ENCODE results near the gene PLAC1.
A peak's percentile ranks its signal among the peaks of the same experiment; 100 is the strongest.

Gene PLAC1

DNA sequence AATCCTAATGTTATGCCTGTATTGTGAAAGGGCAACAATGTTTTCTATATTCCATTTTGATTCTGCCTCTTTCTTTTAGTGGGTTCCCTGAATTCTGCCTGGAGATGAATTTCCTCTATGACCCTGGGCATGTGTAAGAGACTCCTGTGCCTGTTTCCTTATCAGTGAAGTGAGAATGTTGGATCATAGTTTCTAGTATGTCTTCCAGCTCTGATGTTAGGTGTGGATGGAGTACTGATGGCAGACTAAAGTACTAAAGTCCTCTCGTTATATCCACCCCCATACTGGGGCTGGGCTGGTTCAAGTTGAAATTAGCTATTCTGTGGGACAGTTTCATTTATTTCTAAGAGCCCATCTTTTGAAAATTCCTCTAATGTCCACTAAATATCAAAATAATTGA is 29.6 kb downstream of the PLAC1 start:
- no peak for DNase-seq

DNA sequence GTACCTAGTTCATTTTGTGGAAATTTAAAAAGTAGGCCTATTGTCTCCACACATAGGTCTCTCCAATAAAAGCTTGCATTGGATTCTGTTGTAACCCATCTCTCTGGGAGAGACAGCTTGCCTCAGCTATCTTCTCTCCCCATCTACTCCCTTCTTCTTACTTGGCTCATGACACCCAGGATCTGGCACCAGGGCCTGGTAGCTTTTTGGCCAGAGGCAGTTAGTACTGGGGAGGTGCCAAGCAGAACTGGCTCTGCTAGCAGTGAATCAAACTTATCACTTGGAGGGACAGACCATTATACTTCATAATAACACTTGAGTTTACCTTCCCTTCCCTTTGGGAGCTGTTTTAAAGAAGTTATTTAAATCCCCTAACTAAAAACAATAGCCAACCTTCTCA is 31.8 kb downstream of the PLAC1 start:
- no peak for DNase-seq

DNA sequence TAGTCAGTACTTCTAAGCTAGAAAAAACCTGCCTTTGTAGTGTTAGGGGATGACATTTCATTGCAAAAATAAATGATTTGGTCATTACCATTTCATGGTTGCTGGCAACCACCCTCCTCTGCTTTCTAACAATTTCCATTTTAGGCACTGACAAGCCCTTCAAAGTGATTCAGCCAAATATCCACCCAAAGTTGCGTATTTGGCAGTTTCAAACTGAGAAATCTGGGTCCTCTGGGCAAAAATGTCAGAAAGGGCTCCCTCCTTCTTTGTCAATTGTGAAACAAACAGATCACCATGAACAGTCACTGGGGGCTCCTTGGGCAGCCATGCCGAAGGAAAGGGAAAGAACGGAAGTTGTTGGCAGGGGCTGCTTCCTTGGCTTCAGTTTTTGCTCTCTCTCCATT is 33.0 kb downstream of the PLAC1 start:
- no peak for DNase-seq

DNA sequence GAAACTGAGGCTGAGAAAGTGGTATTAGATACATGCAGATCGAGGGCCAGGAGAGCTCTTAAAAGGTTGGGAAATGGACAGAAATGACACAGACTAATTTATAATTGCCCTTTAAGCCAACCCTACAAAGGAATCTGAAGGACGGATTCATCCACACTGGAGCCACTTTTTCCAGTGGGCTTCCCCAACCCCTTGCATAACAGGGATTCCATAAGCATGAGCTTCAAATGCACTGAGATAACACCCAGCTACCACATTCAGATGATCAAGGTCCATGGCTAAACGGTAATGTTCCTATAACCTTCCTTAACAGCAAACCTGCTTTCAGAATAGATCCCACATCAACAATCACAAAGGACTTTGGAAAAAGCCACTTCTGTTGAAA is 34.2 kb downstream of the PLAC1 start:
- no peak for DNase-seq

DNA sequence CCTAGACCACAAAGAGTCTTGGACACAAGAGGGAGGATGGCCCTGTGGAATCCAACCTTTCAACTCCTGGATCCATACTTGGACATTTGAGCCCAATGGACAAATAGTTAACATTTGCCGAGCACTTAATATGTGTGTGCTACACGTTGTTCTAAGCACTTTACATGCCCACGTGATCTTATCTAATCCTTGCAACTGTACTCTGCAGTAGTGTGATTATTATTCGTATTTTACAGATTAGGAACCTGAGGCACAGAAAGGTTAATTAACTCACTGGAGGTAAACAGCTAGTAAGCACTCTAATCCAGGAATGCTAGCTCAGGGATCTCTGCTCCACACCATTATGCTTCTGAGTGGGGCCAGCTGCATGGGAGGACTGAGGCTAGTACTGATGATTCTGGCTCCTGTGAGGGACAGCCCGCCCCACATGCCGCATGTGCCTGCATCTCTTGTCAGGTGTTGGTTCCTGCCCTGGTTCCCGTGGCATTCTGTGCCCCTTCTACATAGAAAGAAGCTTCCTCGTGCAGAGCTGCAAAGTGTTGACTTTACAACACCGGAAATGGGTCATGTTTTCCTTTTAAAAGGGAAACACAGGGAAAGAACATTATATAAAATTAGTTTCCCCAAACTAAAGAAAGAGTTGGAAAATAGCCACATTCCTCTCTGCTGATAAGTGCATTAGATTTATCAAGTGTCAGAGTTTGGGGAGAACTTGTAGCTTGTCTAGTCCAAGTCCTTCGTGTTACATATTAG is 34.8 kb downstream of the PLAC1 start:
- no peak for DNase-seq

DNA sequence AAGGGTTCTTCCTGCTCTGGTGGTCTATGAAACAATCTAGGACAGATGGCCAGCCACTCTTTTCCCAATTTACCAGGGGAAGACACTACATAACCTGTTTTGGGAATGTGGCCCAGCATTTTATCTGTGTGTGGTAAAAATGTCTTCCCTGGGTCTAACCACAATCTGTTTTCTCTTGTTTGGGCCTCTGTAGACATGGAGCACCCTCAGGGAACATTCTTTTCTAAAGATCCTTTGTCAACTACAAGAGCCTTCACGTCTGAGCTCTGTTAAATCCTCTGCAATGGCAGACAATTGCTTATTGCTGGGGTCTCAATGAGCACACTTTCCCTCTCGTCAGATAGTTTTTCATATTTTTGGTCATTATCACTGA is 35.5 kb downstream of the PLAC1 start:
- DNase-seq, result no peak

DNA sequence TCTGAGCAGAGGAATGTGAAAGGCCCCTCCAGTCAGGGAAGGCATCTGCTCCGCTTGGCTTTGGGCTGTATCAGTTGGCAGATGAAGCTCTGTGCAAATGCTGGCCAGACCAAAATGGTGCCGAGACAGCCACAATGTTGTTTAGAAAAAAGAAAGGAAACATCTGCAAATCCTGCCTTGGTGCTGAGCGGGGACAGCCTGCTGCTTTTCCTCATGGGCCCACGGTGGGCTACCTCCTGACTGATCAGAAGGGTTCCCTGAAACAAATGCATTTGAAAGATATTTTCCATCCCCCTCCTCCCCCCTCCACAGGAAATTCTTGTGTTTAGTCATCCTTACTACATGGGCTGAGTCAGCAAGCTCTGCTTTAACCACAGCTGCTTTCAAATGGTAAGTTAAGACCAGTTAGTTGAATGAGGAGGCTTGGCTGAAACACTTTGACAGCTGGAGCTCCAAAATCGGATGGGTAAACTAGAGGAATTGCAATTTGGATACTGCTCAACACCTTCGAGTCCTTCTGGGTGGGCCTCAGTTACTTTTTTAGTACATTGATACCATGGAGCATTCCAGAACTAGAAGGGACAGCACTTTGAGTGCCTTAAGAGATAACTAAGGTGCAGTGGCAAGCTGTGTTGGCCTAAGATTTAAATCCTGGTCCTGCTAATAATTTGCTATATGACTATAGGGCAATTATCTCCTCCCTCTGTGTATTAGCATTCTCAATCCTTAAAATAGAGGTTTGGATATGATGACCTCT is 36.0 kb downstream of the PLAC1 start:
- peak; percentile 52 for DNase-seq

DNA sequence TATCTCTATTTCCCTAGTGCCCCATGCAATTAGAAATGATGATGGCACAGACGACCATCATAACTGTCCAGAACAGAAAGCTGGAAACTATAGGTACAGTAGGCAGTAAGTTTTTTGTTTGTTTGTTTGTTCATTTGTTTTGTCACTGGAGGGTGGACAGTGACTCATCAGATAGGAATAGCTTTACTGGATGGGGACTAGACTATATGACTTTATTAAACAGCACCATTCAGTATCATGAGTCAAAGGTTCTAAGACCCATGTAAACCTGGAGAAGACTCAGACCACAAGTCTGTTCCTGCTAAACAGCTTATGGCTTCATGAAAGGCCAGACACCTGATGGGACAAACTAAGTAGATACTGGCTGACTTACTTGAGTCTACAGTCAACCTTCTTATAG is 38.4 kb downstream of the PLAC1 start:
- no peak for DNase-seq

DNA sequence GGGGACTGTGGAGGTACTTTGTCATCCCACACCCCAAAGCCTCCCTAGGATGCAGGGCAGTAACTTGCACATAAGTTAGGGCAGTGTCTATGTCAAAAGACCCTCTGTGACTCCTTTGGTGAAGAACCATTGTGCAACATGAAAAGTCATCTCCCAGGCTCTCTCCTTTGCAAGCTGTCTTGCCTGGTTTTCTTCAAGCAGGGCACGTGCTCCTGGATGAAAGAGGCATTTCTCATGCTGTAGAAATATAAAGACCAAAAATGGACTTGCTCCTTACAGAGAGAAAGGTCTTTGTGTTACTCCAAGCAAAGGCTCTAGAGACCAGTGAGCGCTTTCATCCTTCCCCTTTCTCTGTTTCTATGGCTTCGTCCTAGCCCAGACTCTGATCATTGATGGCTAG is 44.9 kb downstream of the PLAC1 start:
- no peak for DNase-seq

DNA sequence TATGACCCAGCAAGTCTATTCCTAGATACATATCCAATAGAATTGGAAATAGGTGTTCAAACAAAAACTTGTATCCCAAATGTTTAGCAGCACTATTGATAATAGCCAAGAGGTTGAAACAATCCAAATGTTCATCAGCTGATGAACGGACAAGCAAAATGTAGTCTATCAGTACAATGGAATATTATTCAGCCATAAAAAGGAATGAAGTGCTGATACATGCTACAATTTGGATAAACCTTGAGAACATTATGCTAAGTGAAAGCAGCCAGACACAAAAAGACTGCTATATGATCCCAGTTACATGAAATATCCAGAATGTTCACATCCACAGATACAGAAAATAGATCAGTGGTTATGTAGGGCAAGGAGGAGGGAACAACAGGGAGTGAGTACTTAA is 50.1 kb downstream of the PLAC1 start:
- no peak for DNase-seq

DNA sequence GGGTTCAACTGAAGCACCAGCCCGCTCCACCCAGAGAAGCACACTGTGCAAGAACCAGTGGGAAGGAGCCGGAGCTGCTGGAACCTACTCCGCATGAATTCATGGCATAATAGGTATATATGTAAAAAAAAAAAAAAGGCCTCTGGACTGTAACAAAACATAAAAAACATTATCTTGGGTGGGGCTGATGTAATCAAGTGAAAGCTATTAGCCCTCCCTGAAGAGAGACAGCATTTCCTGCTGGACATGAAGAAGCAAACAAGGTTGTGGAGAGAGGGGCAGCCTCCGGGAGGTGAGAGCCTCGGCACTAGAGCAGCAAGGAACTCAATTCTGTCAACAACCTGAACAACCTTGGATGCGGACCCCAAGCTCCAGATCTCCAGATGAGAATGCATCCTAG is 50.7 kb downstream of the PLAC1 start:
- no peak for DNase-seq

DNA sequence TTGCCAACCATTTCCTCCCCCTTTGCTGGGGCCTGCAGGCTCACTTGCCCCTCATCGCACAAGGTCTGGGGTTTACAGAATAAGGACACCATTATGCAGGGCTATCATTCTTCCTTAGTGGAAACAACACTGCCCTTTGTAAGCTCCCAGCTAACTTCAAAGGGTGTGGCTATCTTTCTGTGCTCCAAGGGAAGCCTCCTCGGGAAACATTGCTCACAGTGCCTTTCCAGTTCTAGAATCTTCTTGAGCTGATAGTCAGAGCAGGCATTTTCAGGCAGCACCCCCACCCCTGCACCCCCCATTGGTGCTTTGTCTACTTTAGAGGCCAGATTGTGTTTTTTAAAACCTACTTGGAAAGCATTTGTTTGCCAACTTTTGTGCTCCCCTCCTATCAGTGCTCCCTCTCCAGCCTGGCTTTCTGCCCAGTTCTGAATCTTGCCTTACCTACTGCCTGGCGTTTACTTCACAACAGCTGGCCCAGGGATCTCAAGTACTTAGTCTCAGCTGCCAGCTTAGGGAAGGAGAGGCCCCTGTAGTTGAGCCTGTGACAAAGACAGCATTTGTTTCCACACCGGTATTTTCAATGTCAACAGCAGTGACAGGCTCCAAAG is 53.5 kb downstream of the PLAC1 start:
- peak; percentile 41 for DNase-seq

DNA sequence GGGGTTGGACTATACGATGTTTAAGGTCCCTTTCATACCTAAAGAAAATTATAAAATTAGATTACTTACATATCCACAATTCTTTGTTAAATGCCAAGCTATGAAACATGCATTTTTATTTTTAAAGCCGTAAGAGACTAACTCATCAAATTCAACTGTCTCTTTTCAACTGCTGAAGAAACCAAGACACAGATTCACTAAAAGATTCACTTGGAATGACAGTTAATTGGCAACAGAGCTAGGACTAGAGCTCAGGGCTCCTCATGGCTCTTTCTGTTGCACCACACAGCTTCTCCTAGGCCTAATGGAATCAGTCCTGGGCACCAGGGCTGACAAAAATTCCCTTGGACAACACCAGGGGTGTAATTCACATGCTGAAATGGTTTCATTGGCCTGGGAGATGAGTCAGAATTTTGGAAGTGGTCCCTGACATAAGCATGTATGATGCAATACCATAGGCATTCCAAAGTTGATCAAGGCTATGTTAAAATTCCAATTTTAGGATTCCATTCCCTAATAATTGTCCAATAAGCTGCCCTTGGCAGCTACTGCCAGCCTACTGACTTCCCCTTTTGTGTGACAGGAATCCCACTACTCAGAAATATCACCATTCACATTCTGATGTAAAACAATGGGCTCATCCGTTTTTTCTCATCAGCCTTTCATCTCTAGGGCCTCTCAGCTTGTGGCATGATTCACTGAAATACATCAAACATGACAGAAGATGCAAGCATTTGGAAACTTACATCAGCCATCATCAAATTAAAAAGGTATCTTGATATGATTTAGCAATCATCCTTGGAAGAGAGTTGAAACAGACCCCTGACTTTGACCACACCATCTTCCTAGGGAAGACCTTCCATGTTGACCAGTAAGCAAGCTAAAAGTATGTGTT is 54.2 kb downstream of the PLAC1 start:
- peak; percentile 43 for DNase-seq

DNA sequence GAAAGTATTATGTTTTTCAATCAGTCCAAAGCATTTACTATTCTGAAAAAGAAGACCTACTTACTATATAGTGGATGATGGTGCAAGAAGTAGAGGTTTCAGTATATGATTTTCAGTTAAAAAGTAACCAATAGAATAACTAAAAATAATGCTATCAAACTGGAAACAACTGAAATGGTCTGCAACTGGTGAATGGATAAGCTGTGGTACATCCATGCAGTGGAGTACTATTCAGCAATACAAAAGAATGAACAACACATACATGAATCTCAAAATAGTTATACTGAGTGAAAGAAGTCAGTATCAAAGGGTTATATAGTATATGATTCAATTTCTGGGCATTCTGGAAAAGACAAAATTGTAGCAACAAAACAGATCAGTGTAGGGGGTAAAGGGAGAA is 55.9 kb downstream of the PLAC1 start:
- no peak for DNase-seq

DNA sequence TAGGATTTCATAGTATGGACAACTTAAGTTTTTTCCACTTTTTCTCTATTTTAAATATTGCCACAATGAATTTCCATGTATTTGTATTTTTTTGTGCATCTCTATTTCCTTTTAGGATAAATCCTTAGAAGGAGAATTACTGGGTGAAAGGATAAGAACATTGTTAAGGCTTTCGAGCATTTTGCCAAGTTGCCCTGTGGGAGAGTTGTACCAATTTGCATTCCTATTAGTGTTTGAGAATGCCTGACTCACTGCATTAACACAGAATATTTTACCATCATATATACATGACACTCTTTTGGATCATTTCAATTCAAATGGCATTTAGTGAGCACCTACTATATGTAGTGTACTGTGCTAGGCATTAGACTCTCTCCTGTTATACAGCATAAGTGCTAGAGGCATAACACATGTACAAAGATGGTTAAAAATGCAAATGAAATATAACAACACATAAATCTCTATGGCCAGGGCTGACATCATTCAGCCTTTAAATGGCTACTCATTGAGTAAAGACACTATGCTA is 57.0 kb downstream of the PLAC1 start:
- no peak for DNase-seq

DNA sequence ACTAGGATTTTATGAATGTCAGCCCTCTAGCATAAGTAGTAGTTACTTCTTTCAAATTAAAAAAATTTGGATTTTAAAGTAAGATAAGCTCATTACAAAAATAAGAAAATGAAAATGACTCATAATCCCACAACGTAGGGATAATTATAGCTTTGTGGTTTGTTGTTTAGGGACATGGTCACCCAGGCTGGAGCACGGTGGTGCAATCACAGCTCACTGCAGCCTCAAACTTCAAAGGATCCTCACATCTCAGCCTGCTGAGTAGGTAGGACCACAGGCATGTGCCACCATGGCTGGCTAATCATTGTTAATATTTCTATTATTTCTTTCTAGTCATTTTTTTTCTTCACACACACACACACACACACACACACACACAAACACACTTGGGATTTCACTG is 57.6 kb downstream of the PLAC1 start:
- no peak for DNase-seq

DNA sequence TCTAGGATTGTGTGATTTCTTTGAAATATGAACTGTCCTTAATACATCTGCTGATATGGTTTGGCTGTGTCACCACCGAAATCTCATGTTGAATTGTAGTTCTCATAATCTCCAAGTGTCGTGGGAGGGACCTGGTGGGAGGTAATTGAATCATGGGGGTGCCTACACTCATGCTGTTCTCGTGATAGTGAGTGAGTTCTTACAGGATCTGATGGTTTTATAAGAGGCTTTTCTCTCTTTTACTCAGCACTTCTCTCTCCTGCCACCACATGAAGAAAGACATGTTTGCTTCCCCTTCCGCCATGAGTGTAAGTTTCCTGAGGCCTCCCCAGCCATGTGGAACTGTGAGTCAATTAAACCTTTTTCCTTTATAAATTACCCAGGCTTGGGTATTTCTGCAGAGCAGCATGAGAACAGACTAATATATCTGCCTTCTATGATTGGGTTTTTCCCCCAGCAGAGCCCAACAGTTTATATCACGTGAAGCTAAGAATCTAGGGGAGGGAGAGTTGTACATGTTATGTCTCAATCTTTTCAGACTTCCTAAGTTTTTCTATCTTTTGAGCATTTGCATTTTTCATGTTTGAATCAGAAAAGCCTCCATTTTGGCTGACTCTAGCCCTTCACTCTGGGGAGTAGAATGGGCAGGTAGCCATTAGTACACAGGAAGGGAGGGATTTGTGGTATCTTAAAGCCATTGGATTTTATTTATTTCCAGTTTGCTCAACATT is 58.9 kb downstream of the PLAC1 start:
- DNase-seq, result peak; percentile 67

DNA sequence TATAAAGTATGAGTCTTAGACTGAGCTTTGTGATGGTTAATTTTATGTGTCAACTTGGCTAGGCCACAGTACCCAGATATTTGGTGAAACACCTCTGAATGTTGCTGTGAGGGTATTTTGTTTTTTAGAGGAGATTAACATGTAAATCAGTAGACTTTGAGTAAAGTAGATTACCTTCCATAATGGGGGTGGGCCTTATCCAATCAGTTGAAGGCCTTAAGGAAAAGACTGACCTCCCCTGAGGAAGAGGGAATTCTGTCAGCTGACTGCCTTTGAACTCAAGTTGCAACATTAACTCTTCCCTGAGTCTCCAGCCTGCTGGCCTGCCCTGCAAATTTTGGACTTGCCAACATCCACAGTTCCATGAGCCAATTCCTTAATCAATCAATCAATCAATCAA is 66.0 kb downstream of the PLAC1 start:
- DNase-seq, result no peak

DNA sequence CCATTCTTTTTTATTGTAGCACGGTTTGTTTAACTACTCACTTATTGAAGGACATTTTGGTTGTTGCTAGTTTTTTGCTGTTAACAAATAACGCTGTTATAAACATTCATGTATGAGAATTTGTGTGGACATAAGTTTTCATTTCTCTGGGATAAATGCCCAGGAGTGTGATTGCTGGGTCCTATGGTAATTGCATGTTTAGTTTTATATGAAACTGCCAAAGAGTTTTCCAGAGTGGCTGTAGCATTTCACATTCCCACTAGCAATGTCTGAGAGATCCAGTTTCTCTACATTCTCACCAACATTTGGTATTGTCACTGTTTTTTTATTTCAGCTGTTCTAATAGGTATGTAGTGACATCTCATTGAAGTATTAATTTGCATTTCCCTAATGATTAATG is 66.8 kb downstream of the PLAC1 start:
- DNase-seq, result no peak

DNA sequence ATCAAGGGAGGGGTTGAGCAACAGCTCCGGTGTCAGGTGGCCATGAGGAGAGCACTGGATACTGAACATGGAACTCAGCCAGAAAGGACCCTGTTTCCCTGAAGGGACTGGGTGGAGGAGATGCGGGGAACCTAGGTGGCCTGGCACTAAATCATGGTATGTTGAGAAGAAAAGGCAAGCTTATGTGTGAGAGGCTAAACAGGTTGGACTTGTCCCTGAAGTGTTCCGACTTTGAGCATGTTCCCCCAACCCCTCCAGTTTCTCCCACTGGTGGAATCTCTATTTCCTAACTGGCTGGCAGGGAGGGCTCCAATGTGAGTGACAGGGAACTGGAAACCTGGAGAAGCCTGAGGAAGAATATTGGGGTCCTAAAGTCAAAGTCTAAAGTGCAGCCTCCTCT is 69.5 kb downstream of the PLAC1 start:
- DNase-seq, result no peak

DNA sequence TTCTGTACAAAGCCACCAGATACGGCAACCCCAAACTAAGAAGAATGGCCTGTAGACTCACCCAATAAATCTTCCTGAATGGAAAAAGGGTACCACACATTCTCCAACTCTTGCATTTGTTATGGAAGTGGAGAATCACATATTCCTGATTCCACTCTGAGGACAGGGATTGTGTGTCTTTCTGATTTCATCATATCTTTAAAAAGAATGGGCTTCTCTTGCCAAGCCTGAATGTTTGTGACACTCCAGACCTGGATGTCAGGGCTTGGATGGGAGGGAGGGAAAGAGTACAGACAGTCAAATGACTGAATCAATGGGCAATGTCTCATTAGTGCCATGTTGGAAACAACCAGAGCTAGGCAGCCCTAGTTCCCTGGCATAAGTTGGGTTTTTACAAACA is 77.4 kb downstream of the PLAC1 start:
- DNase-seq, result no peak

DNA sequence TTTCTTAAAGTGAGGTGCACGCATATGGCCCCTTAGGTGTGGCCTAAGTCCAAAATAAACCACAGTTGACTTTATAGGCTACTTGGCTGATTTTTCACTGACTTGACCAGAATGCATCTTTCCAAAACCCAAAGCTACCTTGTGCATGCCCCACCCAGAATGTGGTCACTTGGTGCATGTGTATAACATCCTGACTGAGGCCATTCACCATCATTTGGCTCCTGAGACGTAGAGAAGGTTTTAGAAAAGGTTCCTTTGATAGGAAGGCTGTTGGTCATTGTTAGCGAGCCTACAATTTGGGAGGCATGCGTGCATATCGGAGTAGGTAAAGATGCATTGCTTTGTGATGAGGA is 84.6 kb downstream of the PLAC1 start:
- no peak for DNase-seq
